HEK293 (cell line): ENCODE results near the gene ITIH5.

Source experiments
- CTCF ChIA-PET: fragments of 350-600 bp; formaldehyde crosslinking; extraction: SDS; loops from one replicate; lab custom pipeline; 2021; ENCODE audit warnings: antibody characterized with exemption; lab: Yijun Ruan, JAX
- POLR2A ChIA-PET: fragments of 300-600 bp; formaldehyde crosslinking; extraction: SDS; loops from one replicate; lab custom pipeline; 2020; ENCODE audit warnings: antibody characterized with exemption, inconsistent platforms; lab: Yijun Ruan, JAX
- H3K27ac ChIP-seq: fragments of 200-500 bp; sonication (Bioruptor generic); 2 replicates; pipeline ENCODE4 v1.5.1; 2014; ENCODE audit warnings: low read depth, low read length, control low read depth, inconsistent platforms; ENCODE audit errors: extremely low read depth
- H3K36me3 ChIP-seq, 2 experiments: fragments of 200-500 bp in 1 of 2; sonication (Bioruptor generic) in 1 of 2; 1 replicate in 1 of 2; 2 replicates in 1 of 2; pipeline ENCODE4 v1.5.1; 2014 to 2017; ENCODE audit warnings: inconsistent platforms in 2 of 2, low read length in 2 of 2; ENCODE audit not compliant: control insufficient read depth in 2 of 2, insufficient read depth in 1 of 2
- H3K4me1 ChIP-seq: fragments of 200-500 bp; sonication (Bioruptor generic); 2 replicates; pipeline ENCODE4 v1.5.1; 2014; ENCODE audit warnings: mild to moderate bottlenecking, low read length, inconsistent platforms; ENCODE audit not compliant: control insufficient read depth, insufficient read depth
- H3K4me3 ChIP-seq: 2 replicates; pipeline ENCODE4 v1.5.1; 2011; ENCODE audit warnings: low read depth, mild to moderate bottlenecking, control low read depth, low read length, moderate library complexity
- H3K9me3 ChIP-seq: fragments of 200-500 bp; sonication (Bioruptor generic); 2 replicates; pipeline ENCODE4 v1.5.1; 2014; ENCODE audit warnings: low read depth, low read length, inconsistent platforms; ENCODE audit not compliant: control insufficient read depth, insufficient read depth
- HOXD13 ChIP-seq: sonication (generic); formaldehyde crosslinking; IDR thresholded peaks from 2 replicates; pipeline ENCODE4 v1.8.0; 2022; ENCODE audit warnings: missing genetic modification reagents, borderline replicate concordance
- SCRT1 ChIP-seq: fragments of 450-650 bp; formaldehyde crosslinking; IDR thresholded peaks from 2 replicates; pipeline ENCODE4 v1.5.1; 2016; ENCODE audit warnings: missing biosample characterization, missing genetic modification characterization, borderline replicate concordance
- ZBTB17 ChIP-seq: fragments of 450-650 bp; formaldehyde crosslinking; IDR thresholded peaks from 2 replicates; pipeline ENCODE4 v1.5.1; 2016; ENCODE audit warnings: missing biosample characterization, missing genetic modification characterization
- ZNF10 ChIP-seq: fragments of 450-650 bp; formaldehyde crosslinking; IDR thresholded peaks from 2 replicates; pipeline ENCODE4 v1.5.1; 2017; ENCODE audit warnings: missing biosample characterization, missing genetic modification characterization
- ZNF114 ChIP-seq: fragments of 450-650 bp; formaldehyde crosslinking; IDR thresholded peaks from 2 replicates; pipeline ENCODE4 v1.5.0; 2017; ENCODE audit warnings: missing biosample characterization, missing genetic modification characterization
- ZNF175 ChIP-seq: fragments of 450-650 bp; formaldehyde crosslinking; IDR thresholded peaks from 2 replicates; pipeline ENCODE4 v1.5.1; 2016; ENCODE audit warnings: missing biosample characterization, missing genetic modification characterization
- ZNF223 ChIP-seq: fragments of 450-650 bp; formaldehyde crosslinking; IDR thresholded peaks from 2 replicates; pipeline ENCODE4 v1.5.1; 2016; ENCODE audit warnings: missing biosample characterization, missing genetic modification characterization
- ZNF621 ChIP-seq: fragments of 450-650 bp; formaldehyde crosslinking; IDR thresholded peaks from 2 replicates; pipeline ENCODE4 v1.5.1; 2017; ENCODE audit warnings: missing biosample characterization, missing genetic modification characterization
- ZNF654 ChIP-seq: fragments of 450-650 bp; formaldehyde crosslinking; IDR thresholded peaks from 2 replicates; pipeline ENCODE4 v1.5.1; 2016; ENCODE audit warnings: low read depth, missing biosample characterization, missing genetic modification characterization
- ZNF660 ChIP-seq: fragments of 450-650 bp; IDR thresholded peaks from 2 replicates; pipeline ENCODE4 v1.5.1; 2018; ENCODE audit warnings: missing biosample characterization, mild to moderate bottlenecking, missing genetic modification characterization
- ZNF791 ChIP-seq: fragments of 450-650 bp; formaldehyde crosslinking; IDR thresholded peaks from 2 replicates; pipeline ENCODE4 v1.5.1; 2016; ENCODE audit warnings: missing biosample characterization, missing genetic modification characterization
- TF ChIP-seq, protein P1 (sequence below): fragments of 450-650 bp; formaldehyde crosslinking; IDR thresholded peaks from 2 replicates; pipeline ENCODE4 v1.5.1; 2016; ENCODE audit warnings: missing biosample characterization, missing genetic modification characterization
- TF ChIP-seq, protein P2 (sequence below): fragments of 450-650 bp; formaldehyde crosslinking; IDR thresholded peaks from 2 replicates; pipeline ENCODE4 v1.5.1; 2016; ENCODE audit warnings: missing biosample characterization, missing genetic modification characterization
- TF ChIP-seq, protein P3 (sequence below): fragments of 450-650 bp; formaldehyde crosslinking; IDR thresholded peaks from 2 replicates; pipeline ENCODE4 v1.5.1; 2016; ENCODE audit warnings: missing biosample characterization, missing genetic modification characterization

The ITIH5 gene

DNA sequence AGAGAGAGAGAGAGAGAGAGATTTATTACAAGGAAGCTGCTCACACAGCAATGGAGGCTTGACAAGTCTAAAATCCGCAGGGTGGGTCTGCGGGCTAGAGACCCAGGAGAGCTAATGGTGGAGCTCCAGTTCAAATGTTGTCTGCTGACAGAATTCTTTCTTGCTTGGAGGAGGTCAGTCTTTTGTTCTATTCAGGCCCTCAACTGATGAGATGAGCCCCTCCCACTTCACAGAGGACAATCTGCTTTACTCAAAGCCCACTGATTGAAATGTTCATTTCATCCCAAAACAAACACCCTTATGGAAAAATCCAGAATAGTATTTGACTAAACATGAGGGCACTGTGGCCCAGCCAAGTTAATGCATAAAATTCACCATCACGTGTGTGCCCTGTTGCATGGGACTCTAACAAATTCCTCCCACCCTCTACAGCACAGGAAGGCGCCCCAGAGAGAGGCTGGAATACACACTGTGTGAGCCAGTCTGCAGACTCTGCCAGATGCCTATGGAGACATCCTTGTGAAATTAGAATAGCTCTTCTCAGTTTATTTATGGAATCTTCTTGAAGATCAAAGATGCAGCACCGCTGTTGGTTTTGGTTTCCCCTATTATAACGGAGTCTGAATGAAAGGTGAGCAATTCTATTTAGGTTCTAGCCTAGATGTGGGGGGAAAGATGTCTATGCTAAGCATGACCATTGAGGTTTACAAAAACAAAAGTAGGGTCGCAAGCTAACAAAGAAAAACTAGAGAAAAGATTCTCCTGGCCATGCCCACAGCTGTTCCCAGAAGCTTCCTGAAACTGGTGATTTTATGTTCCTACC is 132.9 kb downstream of the ITIH5 start:
- H3K4me3 ChIP-seq, result no peak overlapping the region
- H3K27ac ChIP-seq, result no peak overlapping the region
- no peaks in the 10 kb centered on the region for H3K36me3 ChIP-seq
- H3K4me1 ChIP-seq, result no peaks in the 10 kb centered on the region
- ChIA-PET POLR2A (no interaction called here), CTCF (interaction anchor here (0.6 to 7.0 kb wide), 4 partner anchors 8 to 153 kb away, joined by 3 to 43 read pairs (median 4); no protein-coding TSS in a partner anchor)
- TF ChIP-seq HOXD13 (CRISPR knock-in tag), result no peak
- peak; percentile 91 for TF ChIP-seq ZNF10 (tag by site-specific recombination)
- H3K9me3 ChIP-seq, result no peaks in the 10 kb centered on the region

DNA sequence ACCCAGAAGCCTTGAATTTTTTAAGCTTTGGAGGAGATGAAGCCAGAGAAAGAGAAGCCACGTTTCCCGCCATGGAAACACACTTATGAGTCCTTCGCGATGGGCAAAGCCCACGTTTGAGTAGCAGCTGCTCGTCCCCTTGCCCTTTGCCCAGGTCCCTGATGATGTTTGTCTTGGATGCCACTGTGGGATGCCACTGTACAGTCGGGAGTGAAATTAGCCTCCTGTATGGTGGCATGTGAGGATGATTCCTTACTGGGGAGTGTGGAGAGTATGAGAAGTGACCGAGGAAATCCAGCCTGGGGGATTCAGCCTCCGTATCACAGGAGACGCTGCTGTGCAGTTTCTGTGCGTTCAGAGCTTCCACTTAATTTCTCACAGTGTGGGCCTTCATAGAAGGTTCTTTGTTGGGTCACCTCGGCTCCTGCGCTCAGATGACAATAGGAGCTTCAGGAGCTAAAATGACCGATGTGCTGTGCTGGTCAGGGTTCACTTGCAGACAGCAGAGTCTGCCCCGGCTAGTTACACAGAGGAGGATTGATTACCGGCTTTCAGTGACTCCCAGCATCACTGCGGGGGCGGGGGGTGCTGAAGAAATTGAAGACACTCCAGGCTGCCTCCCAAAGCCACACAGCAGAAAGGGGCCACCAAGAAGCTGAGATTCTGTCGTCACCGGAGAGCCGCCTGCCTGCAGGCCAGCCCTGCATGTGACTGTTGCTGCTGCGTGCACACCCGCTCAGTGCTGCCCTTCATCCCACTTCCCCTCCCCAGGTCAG is 133.9 kb downstream of the ITIH5 start:
- H3K9me3 ChIP-seq, result no peaks in the 10 kb centered on the region
- TF ChIP-seq ZNF791 (no peak), SCRT1 (tag by site-specific recombination) (no peak), ZNF223 (tag by site-specific recombination) (no peak), ZNF660 (tag by site-specific recombination) (no peak), ZNF114 (tag by site-specific recombination) (no peak)
- TF ChIP-seq, all 188 proteins: peak for 0
- Histone ChIP-seq H3K4me1 (no peaks in the 10 kb centered on the region), H3K27ac (no peak overlapping the region), H3K4me3 (no peak overlapping the region), H3K36me3 (no peaks in the 10 kb centered on the region)
- ChIA-PET CTCF (interaction anchor here (0.6 to 7.0 kb wide), 3 partner anchors 8 to 154 kb away, joined by 3 to 43 read pairs (median 6); no protein-coding TSS in a partner anchor), POLR2A (no interaction called here)

DNA sequence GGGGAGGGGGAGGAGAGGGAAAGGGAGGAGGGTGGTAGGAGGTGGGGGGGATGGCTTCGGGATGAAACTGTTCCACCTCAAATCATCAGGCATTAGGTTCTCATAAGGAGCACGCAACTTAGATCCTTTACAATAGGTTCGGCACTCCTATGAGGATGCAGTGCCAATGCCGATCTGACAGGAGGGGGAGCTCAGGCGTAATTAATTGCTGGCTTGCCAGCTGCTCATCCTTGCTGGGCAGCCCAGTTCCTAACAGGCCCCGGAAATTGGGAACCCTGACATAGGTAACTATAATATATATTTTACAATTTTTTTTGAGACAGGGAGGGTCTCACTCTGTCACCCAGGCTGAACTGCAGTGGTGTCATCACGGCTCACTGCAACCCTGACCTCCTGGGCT is 137.1 kb downstream of the ITIH5 start:
- ChIA-PET POLR2A (no interaction called here), CTCF (interaction anchor here (0.6 to 7.0 kb wide), 3 partner anchors 158 to 843 kb away, joined by 3 to 43 read pairs (median 4); no protein-coding TSS in a partner anchor)
- H3K9me3 ChIP-seq, result no peaks in the 10 kb centered on the region

More for the DNA sequence above, 137.1 kb downstream of the ITIH5 start:
- no peak for TF ChIP-seq ZNF175
- TF ChIP-seq, protein P1, sequence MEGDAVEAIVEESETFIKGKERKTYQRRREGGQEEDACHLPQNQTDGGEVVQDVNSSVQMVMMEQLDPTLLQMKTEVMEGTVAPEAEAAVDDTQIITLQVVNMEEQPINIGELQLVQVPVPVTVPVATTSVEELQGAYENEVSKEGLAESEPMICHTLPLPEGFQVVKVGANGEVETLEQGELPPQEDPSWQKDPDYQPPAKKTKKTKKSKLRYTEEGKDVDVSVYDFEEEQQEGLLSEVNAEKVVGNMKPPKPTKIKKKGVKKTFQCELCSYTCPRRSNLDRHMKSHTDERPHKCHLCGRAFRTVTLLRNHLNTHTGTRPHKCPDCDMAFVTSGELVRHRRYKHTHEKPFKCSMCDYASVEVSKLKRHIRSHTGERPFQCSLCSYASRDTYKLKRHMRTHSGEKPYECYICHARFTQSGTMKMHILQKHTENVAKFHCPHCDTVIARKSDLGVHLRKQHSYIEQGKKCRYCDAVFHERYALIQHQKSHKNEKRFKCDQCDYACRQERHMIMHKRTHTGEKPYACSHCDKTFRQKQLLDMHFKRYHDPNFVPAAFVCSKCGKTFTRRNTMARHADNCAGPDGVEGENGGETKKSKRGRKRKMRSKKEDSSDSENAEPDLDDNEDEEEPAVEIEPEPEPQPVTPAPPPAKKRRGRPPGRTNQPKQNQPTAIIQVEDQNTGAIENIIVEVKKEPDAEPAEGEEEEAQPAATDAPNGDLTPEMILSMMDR (tag by site-specific recombination), result 0 out of 2 replicates have a peak, but pooled peaks have one; percentile 33
- TF ChIP-seq ZNF114 (tag by site-specific recombination), result no peak
- TF ChIP-seq, protein P2, sequence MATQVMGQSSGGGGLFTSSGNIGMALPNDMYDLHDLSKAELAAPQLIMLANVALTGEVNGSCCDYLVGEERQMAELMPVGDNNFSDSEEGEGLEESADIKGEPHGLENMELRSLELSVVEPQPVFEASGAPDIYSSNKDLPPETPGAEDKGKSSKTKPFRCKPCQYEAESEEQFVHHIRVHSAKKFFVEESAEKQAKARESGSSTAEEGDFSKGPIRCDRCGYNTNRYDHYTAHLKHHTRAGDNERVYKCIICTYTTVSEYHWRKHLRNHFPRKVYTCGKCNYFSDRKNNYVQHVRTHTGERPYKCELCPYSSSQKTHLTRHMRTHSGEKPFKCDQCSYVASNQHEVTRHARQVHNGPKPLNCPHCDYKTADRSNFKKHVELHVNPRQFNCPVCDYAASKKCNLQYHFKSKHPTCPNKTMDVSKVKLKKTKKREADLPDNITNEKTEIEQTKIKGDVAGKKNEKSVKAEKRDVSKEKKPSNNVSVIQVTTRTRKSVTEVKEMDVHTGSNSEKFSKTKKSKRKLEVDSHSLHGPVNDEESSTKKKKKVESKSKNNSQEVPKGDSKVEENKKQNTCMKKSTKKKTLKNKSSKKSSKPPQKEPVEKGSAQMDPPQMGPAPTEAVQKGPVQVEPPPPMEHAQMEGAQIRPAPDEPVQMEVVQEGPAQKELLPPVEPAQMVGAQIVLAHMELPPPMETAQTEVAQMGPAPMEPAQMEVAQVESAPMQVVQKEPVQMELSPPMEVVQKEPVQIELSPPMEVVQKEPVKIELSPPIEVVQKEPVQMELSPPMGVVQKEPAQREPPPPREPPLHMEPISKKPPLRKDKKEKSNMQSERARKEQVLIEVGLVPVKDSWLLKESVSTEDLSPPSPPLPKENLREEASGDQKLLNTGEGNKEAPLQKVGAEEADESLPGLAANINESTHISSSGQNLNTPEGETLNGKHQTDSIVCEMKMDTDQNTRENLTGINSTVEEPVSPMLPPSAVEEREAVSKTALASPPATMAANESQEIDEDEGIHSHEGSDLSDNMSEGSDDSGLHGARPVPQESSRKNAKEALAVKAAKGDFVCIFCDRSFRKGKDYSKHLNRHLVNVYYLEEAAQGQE (tag by site-specific recombination), result no peak
- TF ChIP-seq, protein P3, sequence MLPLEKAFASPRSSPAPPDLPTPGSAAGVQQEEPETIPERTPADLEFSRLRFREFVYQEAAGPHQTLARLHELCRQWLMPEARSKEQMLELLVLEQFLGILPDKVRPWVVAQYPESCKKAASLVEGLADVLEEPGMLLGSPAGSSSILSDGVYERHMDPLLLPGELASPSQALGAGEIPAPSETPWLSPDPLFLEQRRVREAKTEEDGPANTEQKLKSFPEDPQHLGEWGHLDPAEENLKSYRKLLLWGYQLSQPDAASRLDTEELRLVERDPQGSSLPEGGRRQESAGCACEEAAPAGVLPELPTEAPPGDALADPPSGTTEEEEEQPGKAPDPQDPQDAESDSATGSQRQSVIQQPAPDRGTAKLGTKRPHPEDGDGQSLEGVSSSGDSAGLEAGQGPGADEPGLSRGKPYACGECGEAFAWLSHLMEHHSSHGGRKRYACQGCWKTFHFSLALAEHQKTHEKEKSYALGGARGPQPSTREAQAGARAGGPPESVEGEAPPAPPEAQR (tag by site-specific recombination), result no peak
- TF ChIP-seq ZNF654 (tag by site-specific recombination), result peak; percentile 54
- TF ChIP-seq ZNF621 (tag by site-specific recombination), result no peak
- peak; percentile 76 for TF ChIP-seq ZBTB17 (tag by site-specific recombination)
- H3K4me1 ChIP-seq, result no peaks in the 10 kb centered on the region
- H3K27ac ChIP-seq, result no peak overlapping the region
- H3K36me3 ChIP-seq, result no peaks in the 10 kb centered on the region
- H3K4me3 ChIP-seq, result no peak overlapping the region
